Hematopoietic multipotent progenitor cell treated with erythropoietin and hydrocortisone succinate and interleukin-3 and kit ligand, for 17 days (in vitro differentiated cells): ENCODE data around the gene KIF23.
A peak's percentile ranks its signal among the peaks of the same experiment; 100 is the strongest.
"Not testable (repeated sequence)": the region's sequence is repeated elsewhere in the genome, so short reads cannot be mapped to it uniquely, and the experiment has no call there.

Experiments
- DNase-seq: peaks from one replicate; pipeline ENCODE4 v3.0.0-alpha.2; 2015; ENCODE audit warnings: low spot score

Gene KIF23

GRCh38 chr15:69413822-69414700 is at the start of gene KIF23:
KIF23 (plus strand) TSS chr15:69414349; CDS start chr15:69414466, 117 bp downstream.
- peak; percentile 90 for DNase-seq

- DNase-seq = no peak
Measured at GRCh38 chr15:69367236-69367635, 46.9 kb upstream of the KIF23 start.

- DNase-seq = no peak
Measured at GRCh38 chr15:69369631-69370030, 44.5 kb upstream of the KIF23 start.

- DNase-seq = no peak
Measured at GRCh38 chr15:69373406-69373805, 40.7 kb upstream of the KIF23 start.

GRCh38 chr15:69375151-69375790 is 38.9 kb upstream of the KIF23 start:
- no peak for DNase-seq

GRCh38 chr15:69377216-69377970 is 36.8 kb upstream of the KIF23 start:
- DNase-seq = no peak

GRCh38 chr15:69380100-69380725 is 33.9 kb upstream of the KIF23 start:
- DNase-seq = no peak

GRCh38 chr15:69380726-69381105 is 33.4 kb upstream of the KIF23 start:
- no peak for DNase-seq

- DNase-seq = not testable (repeated sequence)
Measured at GRCh38 chr15:69382176-69382575, 32.0 kb upstream of the KIF23 start.

- DNase-seq = not testable (repeated sequence)
Measured at GRCh38 chr15:69384066-69384465, 30.1 kb upstream of the KIF23 start.

GRCh38 chr15:69384626-69385598 is 29.2 kb upstream of the KIF23 start:
- no peak for DNase-seq

GRCh38 chr15:69385831-69386230 is 28.3 kb upstream of the KIF23 start:
- DNase-seq = no peak

- no peak for DNase-seq
Measured at GRCh38 chr15:69386284-69386683, 27.9 kb upstream of the KIF23 start.

- no peak for DNase-seq
Measured at GRCh38 chr15:69388260-69388705, 25.9 kb upstream of the KIF23 start.

GRCh38 chr15:69389426-69389825 is 24.7 kb upstream of the KIF23 start:
- no peak for DNase-seq

GRCh38 chr15:69390575-69390974 is 23.6 kb upstream of the KIF23 start:
- no peak for DNase-seq

- no peak for DNase-seq
Measured at GRCh38 chr15:69391046-69391757, 22.9 kb upstream of the KIF23 start.

- no peak for DNase-seq
Measured at GRCh38 chr15:69392352-69392751, 21.8 kb upstream of the KIF23 start.

- DNase-seq = no peak
Measured at GRCh38 chr15:69393831-69394491, 20.2 kb upstream of the KIF23 start.
